GM21526 (cell line): ENCODE results near the gene TMEM107.
"Not testable (repeated sequence)": the region's sequence is repeated elsewhere in the genome, so short reads cannot be mapped to it uniquely, and the experiment has no call there.

Source experiments
- ATAC-seq: cut with Tn5 transposase; IDR thresholded peaks from one replicate; pipeline ENCODE4 v1.9.1; 2021; ENCODE audit warnings: moderate library complexity; ENCODE audit not compliant: unreplicated experiment, low FRiP score

The TMEM107 gene

GRCh38 chr17:8176197-8176940 is at the start of gene TMEM107:
Gene TMEM107 (minus strand): TSS chr17:8176380. CDS start chr17:8176286, 94 bp downstream.
- no peak for ATAC-seq

- ATAC-seq: no peak
These were observed 49.0 kb upstream of the TMEM107 start for GRCh38 chr17:8224891-8225812.

GRCh38 chr17:8223356-8224126 is 47.4 kb upstream of the TMEM107 start:
- ATAC-seq: no peak

- ATAC-seq: peak; percentile 27
These were observed 46.6 kb upstream of the TMEM107 start for GRCh38 chr17:8222630-8223355.

- peak; percentile 19 for ATAC-seq
These were observed 46.1 kb upstream of the TMEM107 start for GRCh38 chr17:8222380-8222629.

GRCh38 chr17:8221663-8222379 is 45.6 kb upstream of the TMEM107 start:
- peak; percentile 32 for ATAC-seq

- no peak for ATAC-seq
These were observed 44.8 kb upstream of the TMEM107 start for GRCh38 chr17:8220783-8221662.

- not testable (repeated sequence) for ATAC-seq
These were observed 37.8 kb upstream of the TMEM107 start for GRCh38 chr17:8214000-8214399.

- no peak for ATAC-seq
These were observed 36.4 kb upstream of the TMEM107 start for GRCh38 chr17:8212312-8213180.

- ATAC-seq: peak; percentile 14
These were observed 34.7 kb upstream of the TMEM107 start for GRCh38 chr17:8210761-8211458.

- peak; percentile 67 for ATAC-seq
These were observed 34.0 kb upstream of the TMEM107 start, which contains the start of gene AURKB for GRCh38 chr17:8209907-8210760. Gene AURKB (minus strand): TSS chr17:8210575. CDS start chr17:8210224, 351 bp downstream.

- no peak for ATAC-seq
These were observed 30.4 kb upstream of the TMEM107 start for GRCh38 chr17:8206536-8206935.

GRCh38 chr17:8204761-8205555 is 28.8 kb upstream of the TMEM107 start:
- no peak for ATAC-seq

GRCh38 chr17:8192070-8192815 is 16.1 kb upstream of the TMEM107 start:
- ATAC-seq: peak; percentile 21

GRCh38 chr17:8190506-8190905 is 14.3 kb upstream of the TMEM107 start:
- ATAC-seq: no peak
